K562 (cell line): ENCODE data around the gene AHR.

Source experiments
- POLR2A ChIP-seq: fragments of 450-650 bp; conservative IDR thresholded peaks from 2 replicates; pipeline ENCODE4 v1.6.1; 2016
- ZNF766 ChIP-seq: fragments of 200-800 bp; sonication (Bioruptor generic); conservative IDR thresholded peaks from 2 replicates; pipeline ENCODE4 v1.6.1; 2016; ENCODE audit warnings: missing genetic modification characterization, missing compliant biosample characterization
- TF ChIP-seq, protein P1 (sequence below): sonication (generic); formaldehyde crosslinking; IDR thresholded peaks from 2 replicates; pipeline ENCODE4 v1.8.0; 2022; ENCODE audit warnings: mild to moderate bottlenecking, low read depth, missing genetic modification reagents

DNA sequence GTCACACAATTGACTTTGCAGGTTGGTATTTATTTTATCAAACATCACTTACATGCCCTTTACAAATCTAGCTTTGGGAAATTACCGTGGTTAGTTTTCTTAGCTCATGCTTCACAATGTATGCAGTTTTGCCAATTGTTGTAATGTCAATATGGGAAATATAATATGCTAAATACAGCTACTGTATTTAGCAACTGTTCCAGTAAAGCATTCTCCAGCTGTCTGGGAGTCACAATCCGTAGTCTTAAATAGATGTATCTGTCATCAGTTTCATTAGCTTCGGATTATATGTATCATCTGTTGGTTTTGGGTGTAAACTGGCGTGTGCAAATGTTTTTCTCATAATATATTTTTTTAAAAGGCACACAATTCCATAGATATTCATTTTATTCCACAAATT is 19.4 kb upstream of the AHR start:
- TF ChIP-seq POLR2A (no peak), ZNF766 (CRISPR knock-in tag) (no peak)
- TF ChIP-seq, protein P1, sequence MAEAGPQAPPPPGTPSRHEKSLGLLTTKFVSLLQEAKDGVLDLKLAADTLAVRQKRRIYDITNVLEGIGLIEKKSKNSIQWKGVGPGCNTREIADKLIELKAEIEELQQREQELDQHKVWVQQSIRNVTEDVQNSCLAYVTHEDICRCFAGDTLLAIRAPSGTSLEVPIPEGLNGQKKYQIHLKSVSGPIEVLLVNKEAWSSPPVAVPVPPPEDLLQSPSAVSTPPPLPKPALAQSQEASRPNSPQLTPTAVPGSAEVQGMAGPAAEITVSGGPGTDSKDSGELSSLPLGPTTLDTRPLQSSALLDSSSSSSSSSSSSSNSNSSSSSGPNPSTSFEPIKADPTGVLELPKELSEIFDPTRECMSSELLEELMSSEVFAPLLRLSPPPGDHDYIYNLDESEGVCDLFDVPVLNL (CRISPR knock-in tag), result no peak
